NCI-H1105 treated with DMSO at 0.1 percent for 48 hours (cell line): ENCODE results near the gene PATL1.

Source experiments
- DNase-seq: peaks from one replicate; lab custom pipeline; 2025; lab: John Stamatoyannopoulos, UW

PATL1 gene

GRCh38 chr11:59615120-59615636 is 53.7 kb downstream of the PATL1 start:
- peak; percentile 60 for DNase-seq

GRCh38 chr11:59614277-59615119 is 54.3 kb downstream of the PATL1 start:
- DNase-seq: no peak

- DNase-seq: peak; percentile 84
Observed at GRCh38 chr11:59611570-59612565, 57.0 kb downstream of the PATL1 start.

- no peak for DNase-seq
Observed at GRCh38 chr11:59610289-59610688, 58.5 kb downstream of the PATL1 start.

GRCh38 chr11:59607703-59608454 is 61.0 kb downstream of the PATL1 start:
- DNase-seq: no peak

- no peak for DNase-seq
Observed at GRCh38 chr11:59602432-59602831, 66.4 kb downstream of the PATL1 start.

GRCh38 chr11:59601788-59602187 is 67.0 kb downstream of the PATL1 start:
- DNase-seq: no peak

- no peak for DNase-seq
Observed at GRCh38 chr11:59600636-59601035, 68.2 kb downstream of the PATL1 start.

- DNase-seq: no peak
Observed at GRCh38 chr11:59600234-59600633, 68.6 kb downstream of the PATL1 start.

GRCh38 chr11:59598961-59599360 is 69.9 kb downstream of the PATL1 start:
- DNase-seq: no peak
